GM23338 (cell line): ENCODE measurements around the gene FAM227A. TPM values are rescaled to one million over a fixed set of nuclear protein-coding genes. Genes with fewer than 3 reads are reported as not detected.

Source experiments
- ATAC-seq: fragments of 200-7000 bp; cut with Tn5 transposase; 3 replicates; pipeline ENCODE4 v1.9.1; 2020
- DNase-seq: peaks from one replicate; pipeline ENCODE4 v3.0.0-alpha.2; 2015; ENCODE audit warnings: low spot score
- H2AFZ ChIP-seq: fragments of 200-600 bp; sonication (generic); 2 replicates; pipeline ENCODE4 v1.8.0; 2016; ENCODE audit warnings: antibody characterized with exemption, mild to moderate bottlenecking, moderate library complexity
- H3F3A ChIP-seq: fragments of 200-600 bp; sonication (generic); replicated peaks from 2 replicates; pipeline ENCODE4 v1.8.0; 2017; ENCODE audit warnings: antibody characterized with exemption, mixed run types, low read depth
- H3K27ac ChIP-seq: fragments of 200-600 bp; sonication (generic); 2 replicates; pipeline ENCODE4 v1.6.1; 2016; ENCODE audit warnings: low read depth
- H3K27me3 ChIP-seq: fragments of 200-600 bp; sonication (generic); 2 replicates; pipeline ENCODE4 v1.8.0; 2016; ENCODE audit warnings: mild to moderate bottlenecking, mixed run types, moderate library complexity; ENCODE audit not compliant: insufficient read depth
- H3K36me3 ChIP-seq: fragments of 200-600 bp; sonication (generic); 2 replicates; pipeline ENCODE4 v1.8.0; 2016; ENCODE audit warnings: mild to moderate bottlenecking; ENCODE audit not compliant: insufficient read depth
- H3K4me1 ChIP-seq: fragments of 200-600 bp; sonication (generic); 2 replicates; pipeline ENCODE4 v1.8.0; 2016; ENCODE audit warnings: mild to moderate bottlenecking, moderate library complexity; ENCODE audit not compliant: insufficient read depth
- H3K4me2 ChIP-seq: fragments of 200-600 bp; sonication (generic); 2 replicates; pipeline ENCODE4 v1.7.1; 2017; ENCODE audit warnings: mixed run types
- H3K4me3 ChIP-seq: fragments of 200-600 bp; sonication (generic); 2 replicates; pipeline ENCODE4 v1.6.1; 2016; ENCODE audit warnings: mixed run types
- H3K79me2 ChIP-seq: fragments of 200-600 bp; sonication (generic); replicated peaks from 2 replicates; pipeline ENCODE4 v1.8.0; 2017; ENCODE audit warnings: mild to moderate bottlenecking; ENCODE audit not compliant: insufficient read depth
- H3K9me2 ChIP-seq: fragments of 200-600 bp; sonication (generic); 2 replicates; pipeline ENCODE4 v1.8.0; 2017; ENCODE audit not compliant: insufficient read depth
- H4K20me1 ChIP-seq: fragments of 200-600 bp; sonication (generic); replicated peaks from 2 replicates; pipeline ENCODE4 v1.8.0; 2017; ENCODE audit warnings: mild to moderate bottlenecking; ENCODE audit not compliant: insufficient read depth
- H3K27ac Mint-ChIP-seq: 2 replicates; pipeline ENCODE4 v1.8.0; 2020; ENCODE audit warnings: inconsistent platforms, mild to moderate bottlenecking, moderate library complexity, mixed read lengths
- H3K27me3 Mint-ChIP-seq: 3 replicates; pipeline ENCODE4 v1.8.0; 2022; ENCODE audit warnings: low read depth, mild to moderate bottlenecking, moderate library complexity, mixed read lengths, inconsistent platforms; ENCODE audit not compliant: insufficient read depth, poor library complexity
- H3K36me3 Mint-ChIP-seq: 3 replicates; pipeline ENCODE4 v1.8.0; 2021; ENCODE audit warnings: low read depth, mild to moderate bottlenecking, inconsistent platforms, moderate library complexity, mixed read lengths
- H3K4me1 Mint-ChIP-seq: 3 replicates; pipeline ENCODE4 v1.8.0; 2020; ENCODE audit warnings: mild to moderate bottlenecking, inconsistent platforms, mixed read lengths
- H3K4me3 Mint-ChIP-seq: 3 replicates; pipeline ENCODE4 v1.8.0; 2021; ENCODE audit warnings: moderate library complexity, mild to moderate bottlenecking, inconsistent platforms, mixed read lengths
- H3K9me3 Mint-ChIP-seq: 3 replicates; pipeline ENCODE4 v1.8.0; 2020; ENCODE audit warnings: moderate library complexity, mild to moderate bottlenecking, inconsistent platforms, mixed read lengths
- CREB1 ChIP-seq: fragments of 250-450 bp; sonication (Bioruptor Pico); IDR thresholded peaks from 2 replicates; pipeline ENCODE4 v1.5.0; 2020; ENCODE audit warnings: low read depth, mild to moderate bottlenecking, moderate library complexity
- EZH2 ChIP-seq: fragments of 200-600 bp; sonication (generic); IDR thresholded peaks from one replicate; pipeline ENCODE4 v1.8.0; 2017; ENCODE audit warnings: antibody characterized with exemption, mild to moderate bottlenecking, low read depth; ENCODE audit not compliant: unreplicated experiment
- EZH2phosphoT487 ChIP-seq: fragments of 200-600 bp; sonication (generic); IDR thresholded peaks from one replicate; pipeline ENCODE4 v1.8.1; 2018; ENCODE audit warnings: antibody characterized with exemption; ENCODE audit not compliant: unreplicated experiment
- JUNB ChIP-seq: IDR thresholded peaks from one replicate; pipeline ENCODE4 v1.6.1; 2016; ENCODE audit warnings: antibody characterized with exemption; ENCODE audit not compliant: unreplicated experiment
- NANOG ChIP-seq: IDR thresholded peaks from 2 replicates; pipeline ENCODE4 v1.6.1; 2016; ENCODE audit warnings: antibody characterized with exemption, borderline replicate concordance
- POLR2AphosphoS5 ChIP-seq: IDR thresholded peaks from 2 replicates; pipeline ENCODE4 v1.6.1; 2016; ENCODE audit warnings: antibody characterized with exemption, low read depth
- STAT1 ChIP-seq: IDR thresholded peaks from one replicate; pipeline ENCODE4 v1.6.1; 2016; ENCODE audit warnings: antibody characterized with exemption; ENCODE audit not compliant: unreplicated experiment
- ZNF114 ChIP-seq: fragments of 250-450 bp; sonication (Bioruptor Pico); IDR thresholded peaks from 2 replicates; pipeline ENCODE4 v1.5.0; 2020; ENCODE audit warnings: mild to moderate bottlenecking, moderate library complexity
- ZNF331 ChIP-seq: fragments of 250-450 bp; sonication (Bioruptor Pico); IDR thresholded peaks from 2 replicates; pipeline ENCODE4 v1.5.0; 2020; ENCODE audit warnings: low read depth, mild to moderate bottlenecking, moderate library complexity
- long read RNA-seq: library from polyadenylated mRNA; unstranded; transcript quantifications from one replicate; pipeline ENCODE4 v2.0.0, GENCODE V29; 2020; ENCODE audit not compliant: unreplicated experiment
- polyA plus RNA-seq: library from polyadenylated mRNA; unstranded; fragments of >200 nt; fragmentation: Nextera tagmentation; extraction: Ambion mirVana; gene quantifications from 2 replicates; pipeline ENCODE4 v1.2.1, GENCODE V29; 2016
- total RNA-seq: library from RNA; depleted of rRNA; stranded (reverse); fragments of >200 nt; shearing (Covaris generic); gene quantifications from 2 replicates; pipeline ENCODE4 v1.2.3, GENCODE V29; 2014; rRNA removed
- TF ChIP-seq, protein P1 (sequence below), 2 experiments: fragments of 200-600 bp in 1 of 2; sonication (generic) in 1 of 2; conservative IDR thresholded peaks; 2 replicates each; pipeline versions ENCODE4 v1.5.1 to v1.6.1; 2016 to 2017; ENCODE audit warnings: antibody characterized with exemption in 2 of 2, low read depth in 2 of 2, mild to moderate bottlenecking in 2 of 2, moderate library complexity in 1 of 2
- TF ChIP-seq, protein P2 (sequence below): IDR thresholded peaks from 2 replicates; pipeline ENCODE4 v1.6.1; 2016; ENCODE audit warnings: antibody characterized with exemption
- TF ChIP-seq, protein P3 (sequence below): IDR thresholded peaks from one replicate; pipeline ENCODE4 v1.6.1; 2018; ENCODE audit warnings: antibody characterized with exemption; ENCODE audit not compliant: unreplicated experiment
- TF ChIP-seq, protein P4 (sequence below): fragments of 250-450 bp; sonication (Bioruptor Pico); IDR thresholded peaks from 2 replicates; pipeline ENCODE4 v1.5.0; 2020; ENCODE audit warnings: mild to moderate bottlenecking, moderate library complexity

The FAM227A gene
- 6.1 and 11.0 TPM in 2 replicates for total RNA-seq
- 4.3 and 5.8 TPM in 2 replicates for polyA plus RNA-seq
- long read RNA-seq: 0 reads

DNA sequence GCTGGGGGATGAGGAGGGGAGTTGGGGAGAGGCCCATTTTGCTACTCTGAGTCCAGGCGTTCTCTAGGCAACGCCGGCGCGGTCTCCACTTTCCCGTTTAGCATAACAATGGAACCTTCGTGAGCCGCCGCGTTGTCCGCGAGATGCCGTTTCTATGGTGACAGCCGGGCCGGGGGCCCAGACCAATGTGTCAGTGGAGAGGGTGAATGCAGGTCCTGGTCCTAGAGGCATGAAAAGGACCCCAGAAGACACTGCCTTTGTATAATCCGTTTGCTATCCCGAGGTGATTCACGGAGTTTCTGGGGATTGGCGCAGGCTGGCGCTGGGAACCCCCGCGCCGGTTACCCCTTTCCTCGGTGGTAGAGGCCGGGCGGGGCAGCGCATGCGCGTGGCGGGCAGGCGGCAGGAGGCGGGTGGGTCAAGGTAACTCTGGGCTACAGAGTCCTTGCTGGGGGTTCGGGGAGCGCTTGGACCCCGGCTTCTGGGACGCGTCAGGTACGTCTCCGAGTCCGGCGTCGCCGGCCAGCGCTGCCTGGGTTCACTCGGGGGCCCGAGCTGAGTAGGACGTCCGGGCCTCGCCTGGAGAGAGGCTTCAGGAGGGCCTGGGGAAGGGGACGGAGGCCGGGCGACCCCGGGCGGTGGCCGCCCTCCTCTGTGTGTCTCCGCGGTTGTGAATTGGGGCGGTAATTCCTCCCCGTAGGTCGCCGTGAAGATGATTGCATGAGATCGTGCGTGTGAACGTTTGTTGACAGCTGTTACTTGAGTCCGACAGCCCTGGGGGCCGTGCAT lies at the start of gene FAM227A, which contains the start of gene CBY1:
Gene FAM227A (minus strand): TSS at position 137 of the 789 bp plus-strand sequence. CDS start 6,224 bp downstream, outside the sequence.
Gene CBY1 (plus strand): TSS at position 383 of the 789 bp plus-strand sequence. CDS start 11,417 bp downstream, outside the sequence.
- H4K20me1 ChIP-seq: no peaks in the 10 kb centered on the region; the same call in 1 of the 2 replicates
- DNase-seq (peak; percentile 99), ATAC-seq (peak; percentile 92)
- H3K9me2 ChIP-seq: no peaks in the 10 kb centered on the region
- Mint-ChIP-seq H3K4me3 (peak within 1 kb of the TSS; percentile 91), H3K27ac (peak within 1 kb of the TSS; percentile 99), H3K9me3 (peaks cover 8% of the 10 kb centered on the region; the same call in 2 of the 3 replicates), H3K4me1 (peaks cover 8% of the 10 kb centered on the region), H3K27me3 (peaks cover 6% of the 10 kb centered on the region), H3K36me3 (peaks cover 12% of the 10 kb centered on the region)
- H3K4me3 ChIP-seq: peak within 1 kb of the TSS; percentile 74
- 0 out of 2 replicates have a peak, but pooled peaks cover 4% of the 10 kb centered on the region for H3K79me2 ChIP-seq
- no peaks in the 10 kb centered on the region for H3K36me3 ChIP-seq
- H2AFZ ChIP-seq: peak within 1 kb of the TSS; percentile 49
- H3K27ac ChIP-seq: peak within 1 kb of the TSS; percentile 88
- H3K4me2 ChIP-seq: peak within 1 kb of the TSS; percentile 99
- no peak for TF ChIP-seq CREB1 (CRISPR knock-in tag)
- TF ChIP-seq, protein P1, sequence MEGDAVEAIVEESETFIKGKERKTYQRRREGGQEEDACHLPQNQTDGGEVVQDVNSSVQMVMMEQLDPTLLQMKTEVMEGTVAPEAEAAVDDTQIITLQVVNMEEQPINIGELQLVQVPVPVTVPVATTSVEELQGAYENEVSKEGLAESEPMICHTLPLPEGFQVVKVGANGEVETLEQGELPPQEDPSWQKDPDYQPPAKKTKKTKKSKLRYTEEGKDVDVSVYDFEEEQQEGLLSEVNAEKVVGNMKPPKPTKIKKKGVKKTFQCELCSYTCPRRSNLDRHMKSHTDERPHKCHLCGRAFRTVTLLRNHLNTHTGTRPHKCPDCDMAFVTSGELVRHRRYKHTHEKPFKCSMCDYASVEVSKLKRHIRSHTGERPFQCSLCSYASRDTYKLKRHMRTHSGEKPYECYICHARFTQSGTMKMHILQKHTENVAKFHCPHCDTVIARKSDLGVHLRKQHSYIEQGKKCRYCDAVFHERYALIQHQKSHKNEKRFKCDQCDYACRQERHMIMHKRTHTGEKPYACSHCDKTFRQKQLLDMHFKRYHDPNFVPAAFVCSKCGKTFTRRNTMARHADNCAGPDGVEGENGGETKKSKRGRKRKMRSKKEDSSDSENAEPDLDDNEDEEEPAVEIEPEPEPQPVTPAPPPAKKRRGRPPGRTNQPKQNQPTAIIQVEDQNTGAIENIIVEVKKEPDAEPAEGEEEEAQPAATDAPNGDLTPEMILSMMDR (conservative IDR thresholded peaks at IDR 0.05; ENCODE audit: low read depth in 2 of 2): 0 out of 4 replicates have a peak, but pooled peaks of 1 of the 2 experiments have one; percentile 10
- TF ChIP-seq, protein P2, sequence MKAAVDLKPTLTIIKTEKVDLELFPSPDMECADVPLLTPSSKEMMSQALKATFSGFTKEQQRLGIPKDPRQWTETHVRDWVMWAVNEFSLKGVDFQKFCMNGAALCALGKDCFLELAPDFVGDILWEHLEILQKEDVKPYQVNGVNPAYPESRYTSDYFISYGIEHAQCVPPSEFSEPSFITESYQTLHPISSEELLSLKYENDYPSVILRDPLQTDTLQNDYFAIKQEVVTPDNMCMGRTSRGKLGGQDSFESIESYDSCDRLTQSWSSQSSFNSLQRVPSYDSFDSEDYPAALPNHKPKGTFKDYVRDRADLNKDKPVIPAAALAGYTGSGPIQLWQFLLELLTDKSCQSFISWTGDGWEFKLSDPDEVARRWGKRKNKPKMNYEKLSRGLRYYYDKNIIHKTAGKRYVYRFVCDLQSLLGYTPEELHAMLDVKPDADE: no peak
- no peak for TF ChIP-seq EZH2
- no peak for TF ChIP-seq STAT1
- TF ChIP-seq, protein P3, sequence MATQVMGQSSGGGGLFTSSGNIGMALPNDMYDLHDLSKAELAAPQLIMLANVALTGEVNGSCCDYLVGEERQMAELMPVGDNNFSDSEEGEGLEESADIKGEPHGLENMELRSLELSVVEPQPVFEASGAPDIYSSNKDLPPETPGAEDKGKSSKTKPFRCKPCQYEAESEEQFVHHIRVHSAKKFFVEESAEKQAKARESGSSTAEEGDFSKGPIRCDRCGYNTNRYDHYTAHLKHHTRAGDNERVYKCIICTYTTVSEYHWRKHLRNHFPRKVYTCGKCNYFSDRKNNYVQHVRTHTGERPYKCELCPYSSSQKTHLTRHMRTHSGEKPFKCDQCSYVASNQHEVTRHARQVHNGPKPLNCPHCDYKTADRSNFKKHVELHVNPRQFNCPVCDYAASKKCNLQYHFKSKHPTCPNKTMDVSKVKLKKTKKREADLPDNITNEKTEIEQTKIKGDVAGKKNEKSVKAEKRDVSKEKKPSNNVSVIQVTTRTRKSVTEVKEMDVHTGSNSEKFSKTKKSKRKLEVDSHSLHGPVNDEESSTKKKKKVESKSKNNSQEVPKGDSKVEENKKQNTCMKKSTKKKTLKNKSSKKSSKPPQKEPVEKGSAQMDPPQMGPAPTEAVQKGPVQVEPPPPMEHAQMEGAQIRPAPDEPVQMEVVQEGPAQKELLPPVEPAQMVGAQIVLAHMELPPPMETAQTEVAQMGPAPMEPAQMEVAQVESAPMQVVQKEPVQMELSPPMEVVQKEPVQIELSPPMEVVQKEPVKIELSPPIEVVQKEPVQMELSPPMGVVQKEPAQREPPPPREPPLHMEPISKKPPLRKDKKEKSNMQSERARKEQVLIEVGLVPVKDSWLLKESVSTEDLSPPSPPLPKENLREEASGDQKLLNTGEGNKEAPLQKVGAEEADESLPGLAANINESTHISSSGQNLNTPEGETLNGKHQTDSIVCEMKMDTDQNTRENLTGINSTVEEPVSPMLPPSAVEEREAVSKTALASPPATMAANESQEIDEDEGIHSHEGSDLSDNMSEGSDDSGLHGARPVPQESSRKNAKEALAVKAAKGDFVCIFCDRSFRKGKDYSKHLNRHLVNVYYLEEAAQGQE: no peak
- TF ChIP-seq, protein P4, sequence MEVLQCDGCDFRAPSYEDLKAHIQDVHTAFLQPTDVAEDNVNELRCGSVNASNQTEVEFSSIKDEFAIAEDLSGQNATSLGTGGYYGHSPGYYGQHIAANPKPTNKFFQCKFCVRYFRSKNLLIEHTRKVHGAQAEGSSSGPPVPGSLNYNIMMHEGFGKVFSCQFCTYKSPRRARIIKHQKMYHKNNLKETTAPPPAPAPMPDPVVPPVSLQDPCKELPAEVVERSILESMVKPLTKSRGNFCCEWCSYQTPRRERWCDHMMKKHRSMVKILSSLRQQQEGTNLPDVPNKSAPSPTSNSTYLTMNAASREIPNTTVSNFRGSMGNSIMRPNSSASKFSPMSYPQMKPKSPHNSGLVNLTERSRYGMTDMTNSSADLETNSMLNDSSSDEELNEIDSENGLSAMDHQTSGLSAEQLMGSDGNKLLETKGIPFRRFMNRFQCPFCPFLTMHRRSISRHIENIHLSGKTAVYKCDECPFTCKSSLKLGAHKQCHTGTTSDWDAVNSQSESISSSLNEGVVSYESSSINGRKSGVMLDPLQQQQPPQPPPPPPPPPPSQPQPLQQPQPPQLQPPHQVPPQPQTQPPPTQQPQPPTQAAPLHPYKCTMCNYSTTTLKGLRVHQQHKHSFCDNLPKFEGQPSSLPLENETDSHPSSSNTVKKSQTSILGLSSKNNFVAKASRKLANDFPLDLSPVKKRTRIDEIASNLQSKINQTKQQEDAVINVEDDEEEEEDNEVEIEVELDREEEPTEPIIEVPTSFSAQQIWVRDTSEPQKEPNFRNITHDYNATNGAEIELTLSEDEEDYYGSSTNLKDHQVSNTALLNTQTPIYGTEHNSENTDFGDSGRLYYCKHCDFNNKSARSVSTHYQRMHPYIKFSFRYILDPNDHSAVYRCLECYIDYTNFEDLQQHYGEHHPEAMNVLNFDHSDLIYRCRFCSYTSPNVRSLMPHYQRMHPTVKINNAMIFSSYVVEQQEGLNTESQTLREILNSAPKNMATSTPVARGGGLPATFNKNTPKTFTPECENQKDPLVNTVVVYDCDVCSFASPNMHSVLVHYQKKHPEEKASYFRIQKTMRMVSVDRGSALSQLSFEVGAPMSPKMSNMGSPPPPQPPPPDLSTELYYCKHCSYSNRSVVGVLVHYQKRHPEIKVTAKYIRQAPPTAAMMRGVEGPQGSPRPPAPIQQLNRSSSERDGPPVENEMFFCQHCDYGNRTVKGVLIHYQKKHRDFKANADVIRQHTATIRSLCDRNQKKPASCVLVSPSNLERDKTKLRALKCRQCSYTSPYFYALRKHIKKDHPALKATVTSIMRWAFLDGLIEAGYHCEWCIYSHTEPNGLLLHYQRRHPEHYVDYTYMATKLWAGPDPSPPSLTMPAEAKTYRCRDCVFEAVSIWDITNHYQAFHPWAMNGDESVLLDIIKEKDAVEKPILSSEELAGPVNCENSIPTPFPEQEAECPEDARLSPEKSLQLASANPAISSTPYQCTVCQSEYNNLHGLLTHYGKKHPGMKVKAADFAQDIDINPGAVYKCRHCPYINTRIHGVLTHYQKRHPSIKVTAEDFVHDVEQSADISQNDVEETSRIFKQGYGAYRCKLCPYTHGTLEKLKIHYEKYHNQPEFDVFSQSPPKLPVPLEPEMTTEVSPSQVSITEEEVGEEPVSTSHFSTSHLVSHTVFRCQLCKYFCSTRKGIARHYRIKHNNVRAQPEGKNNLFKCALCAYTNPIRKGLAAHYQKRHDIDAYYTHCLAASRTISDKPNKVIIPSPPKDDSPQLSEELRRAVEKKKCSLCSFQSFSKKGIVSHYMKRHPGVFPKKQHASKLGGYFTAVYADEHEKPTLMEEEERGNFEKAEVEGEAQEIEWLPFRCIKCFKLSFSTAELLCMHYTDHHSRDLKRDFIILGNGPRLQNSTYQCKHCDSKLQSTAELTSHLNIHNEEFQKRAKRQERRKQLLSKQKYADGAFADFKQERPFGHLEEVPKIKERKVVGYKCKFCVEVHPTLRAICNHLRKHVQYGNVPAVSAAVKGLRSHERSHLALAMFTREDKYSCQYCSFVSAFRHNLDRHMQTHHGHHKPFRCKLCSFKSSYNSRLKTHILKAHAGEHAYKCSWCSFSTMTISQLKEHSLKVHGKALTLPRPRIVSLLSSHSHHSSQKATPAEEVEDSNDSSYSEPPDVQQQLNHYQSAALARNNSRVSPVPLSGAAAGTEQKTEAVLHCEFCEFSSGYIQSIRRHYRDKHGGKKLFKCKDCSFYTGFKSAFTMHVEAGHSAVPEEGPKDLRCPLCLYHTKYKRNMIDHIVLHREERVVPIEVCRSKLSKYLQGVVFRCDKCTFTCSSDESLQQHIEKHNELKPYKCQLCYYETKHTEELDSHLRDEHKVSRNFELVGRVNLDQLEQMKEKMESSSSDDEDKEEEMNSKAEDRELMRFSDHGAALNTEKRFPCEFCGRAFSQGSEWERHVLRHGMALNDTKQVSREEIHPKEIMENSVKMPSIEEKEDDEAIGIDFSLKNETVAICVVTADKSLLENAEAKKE: no peak
- TF ChIP-seq ZNF331 (CRISPR knock-in tag): no peak
- peak; percentile 66 for TF ChIP-seq POLR2AphosphoS5
- TF ChIP-seq JUNB: no peak
- no peak for TF ChIP-seq NANOG
- no peak for TF ChIP-seq EZH2phosphoT487
- TF ChIP-seq ZNF114: no peak
- no peaks in the 10 kb centered on the region for H3K27me3 ChIP-seq
- H3F3A ChIP-seq: no peaks in the 10 kb centered on the region
- peaks cover 5% of the 10 kb centered on the region for H3K4me1 ChIP-seq
